Myocyte (in vitro differentiated cells): ENCODE measurements around the gene CHTF18. TPM values are rescaled to one million over a fixed set of nuclear protein-coding genes. Genes with fewer than 3 reads are reported as not detected.
"Not testable (repeated sequence)": the region's sequence is repeated elsewhere in the genome, so short reads cannot be mapped to it uniquely, and the experiment has no call there.

Source experiments
- DNase-seq: peaks from one replicate; pipeline ENCODE4 v3.0.0-alpha.2; 2012; ENCODE audit warnings: low read depth
- polyA plus RNA-seq: library from polyadenylated mRNA; unstranded; fragments of >200 nt; gene quantifications from one replicate; pipeline ENCODE4 v1.2.1, GENCODE V29; 2012; ENCODE audit warnings: missing spikeins
- total RNA-seq: library from RNA; depleted of rRNA; stranded (reverse); fragments of >200 nt; gene quantifications from 2 replicates; pipeline ENCODE4 v1.2.3, GENCODE V29; 2014

CHTF18 gene
- total RNA-seq: 7.5 and 10.0 TPM in 2 replicates
- polyA plus RNA-seq: 6.6 TPM

DNA sequence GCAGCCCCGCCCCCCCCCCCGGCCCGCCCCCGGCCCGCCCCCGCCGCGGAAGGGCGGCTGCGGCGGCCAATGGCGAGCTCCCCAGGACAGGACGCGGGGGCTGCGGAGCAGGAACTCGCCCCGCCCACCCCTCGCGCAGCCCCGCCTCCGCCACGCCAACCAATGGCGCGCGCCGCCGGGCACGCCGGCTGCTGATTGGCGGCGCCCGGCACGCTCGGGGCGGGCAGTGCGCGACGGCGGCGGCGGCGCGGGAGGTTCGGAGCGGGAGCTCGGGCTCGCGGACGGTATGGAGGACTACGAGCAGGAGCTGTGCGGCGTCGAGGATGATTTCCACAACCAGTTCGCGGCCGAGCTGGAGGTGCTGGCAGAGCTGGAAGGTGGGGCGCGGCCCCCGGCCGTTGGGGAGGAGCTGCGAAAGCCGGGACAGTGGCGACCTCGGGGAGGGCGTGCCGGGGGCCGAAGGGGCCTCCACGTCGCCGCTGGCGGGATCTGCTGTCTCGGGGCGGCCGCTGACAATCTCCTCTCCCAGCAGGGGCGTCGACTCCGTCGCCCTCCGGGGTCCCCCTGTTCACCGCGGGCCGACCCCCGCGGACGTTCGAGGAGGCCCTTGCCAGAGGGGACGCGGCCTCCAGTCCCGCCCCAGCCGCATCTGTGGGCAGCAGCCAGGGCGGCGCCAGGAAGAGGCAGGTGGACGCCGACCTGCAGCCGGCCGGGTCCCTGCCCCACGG lies at the start of gene CHTF18:
Gene CHTF18, plus strand, starts transcription at position 222 of the 728 bp plus-strand sequence. Its CDS starts 65 bp downstream, at position 287.
- DNase-seq: peak; percentile 89

DNA sequence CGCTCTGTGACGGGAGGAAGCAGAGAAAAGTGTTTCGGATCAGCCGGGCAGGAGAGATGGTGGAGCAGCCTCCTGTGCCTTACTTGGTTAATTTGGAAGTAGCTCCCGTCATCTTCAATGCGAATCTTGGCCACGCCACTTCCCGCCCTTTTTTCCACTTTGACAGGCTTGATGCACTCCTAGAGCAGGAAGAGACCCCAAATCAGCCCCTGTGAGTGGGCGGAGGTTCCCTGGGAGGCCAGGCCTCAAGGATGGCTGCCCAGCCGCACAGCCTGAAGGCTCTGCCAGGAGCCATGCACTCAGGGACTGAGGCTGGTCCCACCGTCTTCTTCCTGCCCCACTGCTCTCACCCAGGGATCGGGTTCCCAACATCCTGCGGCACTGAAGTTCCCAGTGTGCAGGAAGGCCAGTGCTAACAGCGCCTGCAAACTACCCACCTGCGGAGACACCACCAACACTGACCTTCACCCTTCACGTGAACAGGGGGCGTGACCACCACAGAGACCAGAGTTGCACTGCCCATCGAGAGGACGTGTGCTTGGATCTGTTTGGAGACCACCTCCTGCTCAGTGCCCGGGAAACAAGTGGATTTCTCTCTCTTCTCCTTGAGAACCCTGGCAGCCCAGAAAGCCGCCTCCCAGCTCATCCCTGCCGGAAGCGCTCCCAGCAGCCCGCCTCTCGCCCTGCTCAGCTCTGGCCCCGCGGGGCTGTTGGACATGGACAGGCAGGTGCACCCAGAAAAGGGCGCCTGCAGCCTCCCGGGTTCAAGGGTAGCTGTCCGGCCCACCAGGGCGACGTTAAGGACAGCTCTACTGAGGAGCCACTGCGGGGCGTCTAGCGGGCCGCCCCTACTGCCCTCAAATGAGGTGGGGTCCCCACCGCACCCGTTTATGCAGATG lies 48.6 kb upstream of the CHTF18 start:
- no peak for DNase-seq

DNA sequence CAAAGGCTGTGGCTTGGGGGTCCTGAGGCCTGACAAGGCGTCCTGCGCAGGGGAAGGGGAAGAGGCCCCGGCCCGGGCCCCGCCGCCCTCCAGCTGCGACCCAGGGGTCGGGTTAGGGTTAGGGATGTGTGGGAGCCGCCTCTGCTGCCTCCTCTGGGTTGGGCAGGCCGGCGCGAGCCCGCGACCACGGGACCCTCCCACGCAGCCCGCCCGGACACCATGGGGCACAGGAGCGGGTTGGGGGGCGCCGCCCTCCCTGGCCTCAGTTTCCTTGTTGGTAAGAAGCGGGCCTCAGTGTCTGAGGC lies 48.0 kb upstream of the CHTF18 start:
- no peak for DNase-seq

DNA sequence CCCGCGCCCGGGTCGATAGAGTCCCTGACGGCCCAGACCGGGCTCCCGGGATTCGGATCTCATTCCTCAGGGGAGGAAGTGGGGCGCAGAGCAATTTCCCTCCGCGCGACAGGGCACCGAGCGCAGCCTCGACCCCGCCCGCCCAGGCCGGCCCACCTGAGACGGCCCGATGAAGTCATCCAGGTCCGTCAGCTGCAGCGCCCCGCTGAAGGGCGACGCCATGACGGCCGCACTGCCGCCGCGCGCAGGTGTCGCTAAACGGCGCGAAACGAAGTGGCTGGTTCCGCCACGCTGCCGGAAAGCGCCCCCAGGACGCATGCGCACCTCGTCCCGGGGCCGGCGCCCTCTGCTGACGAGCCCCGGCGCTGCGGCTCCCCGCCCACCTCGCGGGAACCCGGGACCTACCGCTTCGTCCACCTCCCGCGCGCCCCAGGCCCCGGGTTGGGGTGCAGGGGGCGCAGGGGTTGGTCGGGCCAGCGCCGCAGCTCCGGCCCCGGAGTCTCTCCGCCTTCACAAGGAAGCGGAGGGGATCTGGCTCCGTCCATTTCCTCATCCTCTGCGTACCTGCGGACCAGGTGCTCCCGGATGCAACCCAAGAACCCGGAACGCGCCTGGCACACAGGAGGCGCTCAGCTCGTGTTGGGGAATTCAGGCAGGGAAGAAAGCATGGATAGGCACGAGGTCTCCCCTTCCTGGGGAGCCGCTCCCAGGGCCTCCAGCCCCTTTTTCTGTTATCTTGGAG lies 47.5 kb upstream of the CHTF18 start, which contains the start of gene CIAO3:
Gene CIAO3, minus strand, starts transcription at position 234 of the 742 bp plus-strand sequence. Its CDS starts 12 bp downstream, at position 222.
- DNase-seq: peak; percentile 89

DNA sequence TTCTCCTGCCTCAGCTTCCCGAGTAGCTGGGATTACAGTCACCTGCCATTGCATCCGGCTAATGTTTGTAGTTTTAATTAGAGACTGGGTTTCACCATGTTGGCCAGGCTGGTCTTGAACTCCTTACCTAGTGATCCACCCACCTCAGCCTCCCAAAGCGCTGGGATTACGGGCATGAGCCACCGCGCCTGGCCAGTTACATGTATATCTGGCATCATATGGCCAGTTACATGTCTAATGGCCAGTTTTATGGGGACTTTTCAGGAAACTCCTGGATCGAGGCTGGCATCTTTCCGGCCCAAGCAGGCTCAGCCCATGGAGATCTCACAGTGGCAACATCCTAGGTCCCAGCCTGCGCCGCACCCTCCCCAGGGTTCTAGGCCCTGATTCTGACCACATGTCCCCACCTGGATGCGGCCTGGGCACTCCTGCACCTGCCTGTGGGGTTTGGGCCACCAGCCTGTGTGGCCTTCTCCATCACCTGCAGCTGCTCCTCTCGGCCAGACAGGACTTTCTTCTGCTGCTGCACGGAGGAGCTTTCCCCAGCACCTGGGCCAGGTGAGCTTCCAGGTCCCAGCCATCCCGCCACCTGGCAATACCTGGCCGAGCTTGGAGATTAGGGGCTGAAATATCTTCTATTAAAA lies 46.3 kb upstream of the CHTF18 start:
- no peak for DNase-seq

DNA sequence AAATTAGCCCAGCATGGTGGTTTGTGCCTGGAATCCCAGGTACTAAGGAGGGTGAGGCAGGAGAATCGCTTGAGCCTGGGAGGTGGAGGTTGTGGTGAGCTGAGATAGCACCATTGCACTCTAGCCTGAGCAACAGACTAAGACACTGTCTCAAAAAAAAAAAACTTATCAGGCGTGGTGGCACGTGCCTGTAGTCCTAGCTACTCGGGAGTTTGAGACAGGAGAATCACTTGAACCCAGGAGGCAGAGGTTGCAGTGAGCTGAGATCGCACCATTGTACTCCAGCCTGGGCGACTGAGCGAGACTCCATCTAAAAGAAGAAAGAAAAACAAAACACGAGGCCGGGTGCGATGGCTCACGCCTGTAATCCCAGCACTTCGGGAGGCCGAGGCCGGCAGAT lies 45.5 kb upstream of the CHTF18 start:
- DNase-seq: not testable (repeated sequence)

DNA sequence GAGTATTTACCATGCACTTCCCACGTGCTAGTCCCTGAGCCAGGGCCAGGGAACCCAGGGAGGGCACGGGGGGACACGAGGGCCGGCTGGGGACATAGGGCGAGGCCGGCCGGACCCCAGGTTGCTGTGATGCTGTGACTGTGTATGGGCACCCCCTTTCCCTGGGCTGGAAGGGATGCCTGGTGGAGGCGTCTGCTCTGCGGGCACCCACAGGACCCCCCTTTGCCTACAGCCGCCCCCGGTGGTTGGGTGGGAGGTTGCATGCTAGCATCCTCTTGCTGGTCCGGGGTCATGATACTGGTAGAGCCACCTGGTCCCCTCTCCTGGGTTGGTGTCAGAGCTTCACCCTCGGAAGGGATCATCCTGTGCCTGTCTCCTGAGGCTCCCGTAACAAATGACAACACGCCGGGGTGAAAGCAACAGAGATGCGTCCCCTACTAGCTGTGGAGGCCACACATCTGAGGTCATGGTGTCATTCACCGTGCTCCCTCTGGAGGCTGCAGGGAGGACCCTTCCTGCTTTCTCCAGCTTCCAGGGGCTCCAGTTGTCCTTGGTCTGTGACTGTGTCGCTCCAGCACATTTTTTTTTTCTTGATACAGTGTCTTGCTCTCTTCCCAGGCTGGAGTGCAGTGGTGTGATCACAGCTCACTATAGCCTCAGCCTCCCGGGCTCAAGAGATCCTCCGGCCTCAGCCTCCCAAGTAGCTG lies 44.5 kb upstream of the CHTF18 start:
- no peak for DNase-seq

DNA sequence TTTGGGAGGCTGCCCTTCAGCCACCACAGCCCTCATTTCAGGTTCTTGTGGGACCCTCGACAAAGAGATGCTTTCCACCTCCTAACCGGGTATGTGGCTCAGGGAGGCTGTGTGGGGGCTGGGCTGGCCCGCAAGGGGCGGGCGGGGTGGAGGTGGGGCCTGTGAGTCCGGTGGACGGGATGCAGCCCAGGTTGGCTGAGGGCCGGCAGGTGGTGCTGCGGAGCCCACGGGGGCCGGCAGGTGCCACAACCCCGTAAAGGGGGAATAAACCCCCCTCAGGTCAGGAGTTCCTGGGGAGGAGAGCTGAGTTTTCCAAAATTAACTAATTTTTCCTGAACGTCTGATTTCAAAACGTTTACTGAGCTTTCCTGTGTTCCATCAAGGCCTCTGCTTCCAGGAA lies 42.7 kb upstream of the CHTF18 start:
- no peak for DNase-seq

DNA sequence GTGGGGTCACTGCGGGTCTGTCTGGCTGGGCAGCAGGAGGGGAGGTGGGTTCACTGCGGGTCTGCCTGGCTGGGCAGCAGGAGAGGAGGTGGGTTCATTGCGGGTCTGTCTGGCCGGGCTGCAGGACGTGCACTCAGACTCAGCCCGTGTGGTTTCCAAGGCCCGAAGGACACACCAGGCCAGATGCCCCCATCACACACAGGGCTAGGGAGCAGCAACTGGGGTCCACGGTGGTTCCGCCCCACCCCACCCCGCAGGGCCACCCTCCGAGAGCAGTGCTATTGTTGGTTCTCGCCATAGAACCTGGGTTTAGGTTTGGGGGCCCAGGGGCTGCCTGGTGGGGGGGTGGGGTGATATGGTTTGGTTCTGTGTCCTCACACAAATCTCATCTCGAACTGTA lies 41.8 kb upstream of the CHTF18 start:
- DNase-seq: no peak

DNA sequence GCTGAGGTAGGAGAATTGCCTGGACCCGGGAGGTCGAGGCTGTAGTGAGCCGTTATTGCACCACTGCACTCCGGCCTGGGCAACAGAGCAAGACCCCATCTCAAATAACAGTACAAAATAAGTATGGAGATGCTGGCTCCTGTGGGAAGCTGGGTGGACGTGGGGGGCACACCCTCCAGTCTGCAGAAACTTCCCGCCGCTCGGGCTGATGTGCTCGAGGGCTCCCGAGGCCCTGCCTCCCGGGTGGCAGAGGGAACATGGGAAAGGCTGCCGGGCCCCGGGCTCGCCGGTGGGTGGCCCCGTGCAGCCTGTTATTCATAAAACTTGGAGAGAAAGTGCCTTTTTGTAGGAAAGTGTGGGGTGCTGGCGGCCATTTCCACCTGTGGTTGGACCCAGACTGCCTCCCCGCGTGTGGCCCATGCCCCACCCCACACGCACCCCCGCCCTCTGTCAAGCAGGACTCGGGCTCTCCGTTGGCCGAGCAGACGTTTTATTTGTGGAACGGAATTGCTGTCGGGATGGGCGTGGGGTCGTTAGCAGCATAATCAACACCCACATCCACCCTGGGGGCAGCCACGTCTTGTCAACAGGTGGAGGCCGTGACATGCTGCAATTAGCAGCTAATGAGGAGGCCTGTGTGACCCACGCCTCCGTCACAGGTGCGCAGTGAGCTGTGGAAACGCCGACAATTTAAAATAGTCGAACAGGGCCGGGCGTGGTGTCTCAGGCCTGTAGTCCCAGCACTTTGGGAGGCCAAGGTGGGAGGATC lies 40.3 kb upstream of the CHTF18 start:
- DNase-seq: no peak

DNA sequence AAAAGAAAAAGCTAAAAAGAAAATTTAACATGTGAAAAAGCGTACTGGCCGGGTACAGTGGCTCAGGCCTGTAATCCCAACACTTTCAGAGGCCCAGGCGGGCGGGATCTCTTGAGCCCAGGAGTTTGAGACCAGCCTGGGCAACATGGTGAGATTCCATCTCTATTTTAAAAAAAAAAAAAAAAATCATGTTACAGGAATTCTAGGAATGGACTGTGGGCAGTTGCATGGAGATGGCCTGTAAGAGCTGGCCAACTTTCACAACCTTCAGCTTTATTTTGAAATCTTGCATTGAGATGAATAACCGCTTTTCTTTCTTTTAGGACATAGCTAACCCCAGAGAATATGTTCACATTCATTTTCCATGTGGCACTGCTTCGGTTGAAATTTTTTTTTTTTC lies 39.4 kb upstream of the CHTF18 start:
- DNase-seq: peak; percentile 30

DNA sequence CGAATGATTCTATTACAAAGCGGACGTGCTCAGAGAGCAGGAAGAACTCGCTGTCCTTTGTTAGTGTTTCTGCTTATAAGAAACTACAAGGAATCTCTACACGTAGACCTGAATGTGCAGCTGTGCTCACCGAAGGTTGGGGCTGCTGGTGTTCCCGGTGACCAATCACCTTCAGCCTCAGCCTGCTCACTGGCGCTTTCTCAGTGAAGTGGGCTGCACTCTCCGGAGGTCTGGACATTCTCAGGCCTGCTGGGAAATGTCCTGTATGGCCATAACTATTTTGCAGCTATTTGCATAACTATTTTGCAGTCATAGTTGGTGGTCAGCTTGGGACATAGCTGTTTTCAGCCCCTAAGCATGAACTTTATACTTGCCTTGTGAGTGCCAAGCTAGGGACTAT lies 37.9 kb upstream of the CHTF18 start:
- DNase-seq: no peak

DNA sequence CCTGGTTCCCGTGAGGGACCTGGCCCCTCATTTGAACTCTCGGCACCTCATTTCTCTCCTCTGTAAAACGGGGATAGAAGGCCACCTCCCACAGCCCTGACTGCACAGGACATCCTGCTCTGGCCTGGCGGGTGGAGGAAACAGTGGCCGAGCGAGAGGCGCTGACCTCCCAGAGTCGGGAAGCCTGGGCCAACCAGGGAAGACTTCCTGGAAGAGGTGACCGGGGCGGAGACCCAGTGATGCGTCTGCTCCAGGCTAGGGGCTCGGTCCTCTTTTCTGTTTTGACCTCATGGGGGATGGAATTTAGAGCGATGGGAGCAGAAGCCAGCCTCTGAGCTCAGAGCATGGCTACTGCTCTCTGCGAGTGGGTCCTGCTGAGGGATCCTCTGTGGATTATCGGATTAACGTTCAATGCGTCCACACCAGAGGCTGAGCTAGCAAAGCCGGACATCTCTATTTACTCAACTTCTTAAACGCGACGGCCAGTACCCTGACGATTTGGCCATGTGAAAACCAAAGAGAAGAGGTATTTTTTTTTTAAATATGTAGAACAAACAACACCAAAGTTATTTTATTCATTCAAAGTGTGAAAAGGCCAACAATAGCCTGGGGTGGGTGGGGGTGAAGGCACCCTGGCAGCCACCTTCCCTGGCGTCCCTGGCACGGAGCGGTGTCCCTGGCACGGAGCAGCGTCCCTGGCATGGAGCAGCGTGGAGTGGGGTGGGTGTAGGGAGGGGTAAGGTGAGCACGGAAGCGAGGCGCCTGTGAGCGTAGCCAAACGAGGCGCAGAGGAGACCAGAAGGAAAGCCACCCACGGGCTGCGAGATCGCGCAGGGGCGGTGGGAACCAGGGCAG lies 37.0 kb upstream of the CHTF18 start:
- no peak for DNase-seq

DNA sequence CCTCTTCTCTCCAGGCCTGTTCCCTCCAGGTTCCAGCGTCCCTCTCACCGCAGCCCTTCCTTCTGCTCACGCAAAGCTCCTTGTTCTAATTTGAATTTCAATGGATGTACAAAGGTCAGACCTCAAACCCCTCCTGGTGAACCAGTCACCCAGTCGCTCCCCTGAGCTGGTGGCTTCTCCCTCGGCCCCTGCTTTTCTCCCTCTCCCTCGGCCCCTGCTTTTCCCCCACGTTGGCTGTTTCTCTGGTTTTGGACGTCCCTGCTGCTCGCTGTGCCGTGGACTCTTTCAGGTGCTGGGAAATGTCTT lies 36.5 kb upstream of the CHTF18 start:
- no peak for DNase-seq

DNA sequence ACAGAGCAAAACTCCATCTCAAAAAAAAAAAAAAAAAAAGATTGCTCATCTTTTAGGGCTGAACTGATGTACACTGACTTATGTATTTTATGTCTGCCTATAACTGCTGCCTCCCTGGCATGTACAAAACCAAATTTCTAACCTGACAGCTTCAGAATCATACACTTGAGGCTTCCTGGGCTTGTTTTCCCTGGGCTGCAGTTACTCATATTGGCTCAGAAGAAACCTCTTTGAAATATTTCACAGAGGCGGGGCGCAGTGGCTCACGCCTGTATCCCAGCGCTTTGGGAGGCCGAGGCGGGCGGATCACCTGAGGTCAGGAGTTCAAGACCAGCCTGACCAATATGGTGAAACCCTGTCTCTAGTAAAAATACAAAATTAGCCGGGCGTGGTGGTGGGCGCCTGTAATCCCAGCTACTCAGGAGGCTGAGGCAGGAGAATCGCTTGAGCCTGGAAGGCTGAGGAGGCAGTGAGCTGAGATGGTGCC lies 34.3 kb upstream of the CHTF18 start:
- DNase-seq: not testable (repeated sequence)

DNA sequence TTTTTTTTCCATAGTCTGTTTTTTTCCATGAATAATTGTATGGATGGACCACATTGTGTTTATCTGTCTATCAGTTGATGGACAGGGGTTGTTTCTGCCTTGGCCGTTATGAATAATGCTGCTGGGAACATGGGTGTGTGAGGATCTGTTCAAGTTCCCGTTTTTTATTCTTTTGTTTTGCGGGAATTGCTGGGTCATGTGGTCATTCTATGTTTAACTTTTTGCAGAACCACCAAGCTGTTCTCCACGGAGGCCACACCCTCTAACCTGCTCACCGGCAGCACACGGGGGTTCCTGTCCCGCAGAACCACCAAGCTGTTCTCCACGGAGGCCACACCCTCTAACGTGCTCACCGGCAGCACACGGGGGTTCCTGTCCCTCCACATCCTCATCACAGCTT lies 33.8 kb upstream of the CHTF18 start:
- no peak for DNase-seq

DNA sequence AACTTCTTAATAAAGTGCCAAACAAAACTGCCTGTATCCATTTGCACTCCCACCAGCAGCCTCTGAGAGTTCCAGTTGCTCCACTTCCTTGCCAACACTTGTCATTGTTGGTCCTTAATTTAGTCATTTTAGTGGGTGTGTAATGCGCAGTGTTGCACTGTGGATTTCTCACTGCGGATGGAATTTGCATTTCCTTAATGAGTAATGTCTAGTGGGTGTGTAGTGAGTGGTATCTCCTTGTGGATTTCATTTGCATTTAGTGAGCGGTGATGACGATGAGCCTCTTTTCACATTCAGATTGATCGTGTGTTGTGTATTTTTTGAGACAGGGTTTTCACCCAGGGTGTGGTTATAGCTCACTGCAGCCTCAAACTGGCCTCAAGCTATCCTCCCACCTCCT lies 32.0 kb upstream of the CHTF18 start:
- no peak for DNase-seq

DNA sequence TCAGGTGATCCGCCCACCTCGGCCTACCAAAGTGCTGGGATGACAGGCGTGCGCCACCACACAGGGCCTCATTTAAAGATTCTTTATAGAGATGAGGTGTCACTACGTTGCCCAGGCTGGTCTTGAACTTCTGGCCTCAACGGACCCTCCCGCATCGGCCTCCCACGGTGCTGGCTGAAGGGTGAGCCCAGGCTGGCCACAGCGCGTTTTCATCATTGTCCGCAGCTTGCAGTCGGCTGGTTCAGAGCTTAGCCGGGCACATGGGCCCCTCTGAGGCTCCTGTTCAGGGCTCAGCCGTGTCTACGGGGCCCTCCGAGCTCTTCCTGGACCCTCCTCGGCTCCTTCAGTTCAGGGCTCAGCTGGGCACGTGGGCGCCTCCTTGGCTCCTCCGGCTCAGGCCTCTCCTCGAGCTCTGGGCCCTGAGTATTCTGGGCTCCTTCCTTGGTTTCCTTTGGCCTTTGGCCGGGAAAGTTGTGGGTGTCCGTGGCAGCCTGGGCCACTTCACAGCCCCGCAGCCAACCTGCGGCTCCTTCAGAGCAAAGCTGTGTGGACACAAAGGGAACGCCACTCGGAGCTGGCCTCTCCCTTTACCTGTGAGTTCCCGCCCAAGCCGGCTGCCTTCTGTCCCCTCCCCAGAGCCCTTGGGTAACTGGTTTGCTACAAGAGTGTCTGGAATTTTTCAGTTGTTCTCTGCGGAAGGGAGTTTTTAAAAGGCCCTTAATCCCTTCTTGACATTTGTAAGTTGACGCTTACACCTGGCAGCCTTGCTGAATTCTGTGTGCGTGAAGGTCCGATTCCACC lies 29.1 kb upstream of the CHTF18 start:
- DNase-seq: no peak
